OCI-LY7 (cell line): Measurements from ENCODE around the gene AKT2.

Source experiments
- CTCF ChIP-seq: fragments of 200-600 bp; sonication (generic); conservative IDR thresholded peaks from 2 replicates; pipeline ENCODE4 v1.5.1; 2014; ENCODE audit warnings: mild to moderate bottlenecking, antibody characterized with exemption, low read length, moderate library complexity, mixed read lengths
- EZH2phosphoT487 ChIP-seq: fragments of 200-600 bp; sonication (generic); IDR thresholded peaks from 2 replicates; pipeline ENCODE4 v1.6.1; 2018; ENCODE audit warnings: low read depth, borderline replicate concordance, mild to moderate bottlenecking, mixed run types, antibody characterized with exemption, low read length, moderate library complexity, mixed read lengths

GRCh38 chr19:40315812-40316470 is 30.8 kb upstream of the AKT2 start:
- TF ChIP-seq CTCF (no peak), EZH2phosphoT487 (no peak)
